Stimulated activated CD8-positive, alpha-beta memory T cell treated with anti-CD3 and anti-CD28 coated beads, Interleukin-12 subunit alpha, Interleukin-12 subunit beta, amount 100 ng/mL, for 24 hours (primary cell): ENCODE measurements around the gene AP1M1.
"Not testable (repeated sequence)": the region's sequence is repeated elsewhere in the genome, so short reads cannot be mapped to it uniquely, and the experiment has no call there.

Experiments
- DNase-seq: peaks from one replicate; pipeline ENCODE4 v3.0.0-alpha.2; 2020; ENCODE audit errors: extremely low read depth

AP1M1 gene

DNA sequence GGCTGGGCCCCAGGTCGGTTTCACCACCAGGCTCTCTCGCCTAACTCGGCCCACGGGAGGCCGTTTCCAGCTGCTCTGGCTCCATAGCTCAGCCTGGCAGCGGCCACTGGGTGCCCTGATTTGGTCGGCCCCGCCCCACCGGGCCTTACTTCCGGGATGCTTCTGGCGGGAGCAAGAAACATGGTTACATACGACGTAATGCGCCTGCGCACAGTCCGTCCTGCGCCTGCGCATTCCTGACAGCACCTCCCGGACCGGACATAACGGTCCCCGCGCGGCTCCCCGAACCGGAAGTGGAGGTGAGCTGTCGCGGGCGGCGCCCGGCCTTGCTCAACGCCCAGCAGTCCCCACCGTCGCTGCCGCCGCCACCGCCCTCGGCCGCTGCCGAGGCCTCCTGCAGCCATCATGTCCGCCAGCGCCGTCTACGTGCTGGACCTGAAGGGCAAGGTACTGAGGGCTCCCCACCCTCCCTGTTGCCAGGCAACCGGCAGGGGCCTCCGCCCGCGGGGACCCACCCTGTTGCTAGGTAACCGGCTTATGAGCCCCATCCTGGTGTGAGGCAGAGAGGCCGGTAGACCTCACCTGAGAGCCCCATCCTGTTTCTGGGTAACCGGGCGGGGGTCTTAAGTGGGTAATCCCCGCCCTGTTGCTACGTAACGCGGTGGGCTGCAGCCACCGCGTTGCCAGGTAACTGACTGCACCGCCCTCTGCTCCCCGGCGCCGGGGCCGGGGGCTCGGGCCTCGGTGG is at the start of gene AP1M1:
TSS of gene AP1M1 (plus strand) at position 290 of the 748 bp plus-strand sequence. CDS start at position 406, 116 bp downstream.
- peak; percentile 94 for DNase-seq

DNA sequence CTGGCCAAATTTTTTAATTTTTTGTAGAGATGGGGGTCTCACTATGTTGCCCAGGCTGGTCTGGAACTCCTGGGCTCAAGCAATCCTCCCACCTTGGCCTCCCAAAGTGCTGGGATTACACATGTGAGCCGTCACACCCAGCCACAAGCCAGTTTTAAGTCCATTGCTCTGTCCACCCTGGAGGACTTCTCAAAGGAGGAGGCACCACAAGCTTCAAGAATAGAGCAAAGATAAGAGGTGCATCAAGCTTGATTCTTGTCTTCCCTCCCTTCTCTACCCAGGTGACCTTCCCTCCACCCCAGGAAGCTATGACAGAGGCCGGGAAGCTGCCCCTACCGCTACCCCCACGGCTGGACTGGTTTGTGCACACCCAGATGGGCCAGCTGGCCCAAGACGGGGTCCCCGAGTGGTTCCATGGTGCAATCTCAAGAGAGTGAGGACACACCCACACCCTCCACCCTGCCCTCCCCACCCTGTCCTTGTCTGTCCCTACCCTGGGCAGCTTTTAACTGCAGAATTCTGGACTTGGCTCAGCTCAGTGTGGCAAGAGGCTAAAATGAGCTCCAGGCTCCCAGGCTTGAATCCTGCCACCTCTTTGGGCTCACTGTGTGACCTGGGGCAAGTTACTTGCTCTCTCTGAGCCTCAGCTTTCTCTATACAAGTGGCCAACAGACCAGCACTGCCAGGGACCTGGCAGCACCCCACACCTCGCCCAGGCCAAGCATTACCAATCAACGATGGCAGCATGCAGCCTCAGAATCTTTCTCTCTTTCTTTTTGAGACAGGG is 49.1 kb upstream of the AP1M1 start:
- DNase-seq = no peak

DNA sequence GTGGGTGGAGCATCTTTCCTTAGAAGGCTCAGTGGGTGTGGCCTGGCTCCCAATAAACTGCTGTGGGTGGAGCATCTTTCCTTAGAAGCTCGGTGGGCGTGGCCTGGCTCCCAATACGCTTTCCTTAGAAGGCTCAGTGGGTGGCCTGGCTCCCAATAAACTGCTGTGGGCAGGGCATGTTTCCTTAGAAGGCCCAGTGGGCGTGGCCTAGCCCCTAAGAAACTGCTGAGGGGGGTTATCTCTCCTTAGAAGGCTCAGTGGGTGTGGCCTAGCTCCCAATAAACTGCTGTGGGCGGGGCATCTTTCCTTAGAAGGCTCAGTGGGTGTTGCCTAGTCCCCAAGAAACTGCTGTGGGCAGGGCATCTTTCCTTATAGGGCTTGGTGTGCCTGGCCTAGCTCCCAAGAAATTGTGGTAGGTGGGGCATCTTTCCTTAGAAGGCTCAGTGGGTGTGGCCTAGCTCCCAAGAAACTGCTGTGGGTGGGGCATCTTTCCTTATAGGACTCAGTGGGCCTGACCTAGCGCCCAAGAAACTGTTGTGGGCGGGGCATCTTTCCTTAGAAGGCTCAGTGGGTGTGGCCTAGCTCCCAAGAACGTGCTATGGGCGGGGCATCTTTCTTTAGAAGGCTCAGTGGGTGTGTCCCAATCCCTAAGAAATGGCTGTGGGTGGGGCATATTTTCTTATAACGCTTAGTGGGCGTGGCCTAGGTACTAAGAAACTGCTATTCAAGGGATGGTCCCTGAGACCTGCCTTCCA is 44.0 kb upstream of the AP1M1 start:
- DNase-seq = no peak

DNA sequence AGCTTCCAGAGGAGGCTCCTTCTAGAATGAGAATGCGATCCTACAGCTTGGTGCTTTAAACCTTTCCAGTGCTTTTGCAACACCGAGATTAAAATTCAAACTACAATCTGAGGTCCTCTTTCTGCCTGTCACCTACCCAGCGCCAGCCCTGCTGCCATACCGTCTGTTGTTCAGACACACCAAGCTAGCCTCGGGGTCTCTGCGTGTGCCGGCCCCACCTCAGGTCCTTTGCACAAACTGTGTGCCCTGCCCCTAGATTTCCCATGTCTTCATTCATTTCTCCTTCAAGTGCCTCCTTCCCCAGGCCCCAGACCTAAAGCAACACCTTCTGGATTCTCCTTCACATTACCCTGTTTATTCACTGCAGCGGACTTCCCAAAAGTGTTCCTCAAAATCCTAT is 43.2 kb upstream of the AP1M1 start:
- no peak for DNase-seq

DNA sequence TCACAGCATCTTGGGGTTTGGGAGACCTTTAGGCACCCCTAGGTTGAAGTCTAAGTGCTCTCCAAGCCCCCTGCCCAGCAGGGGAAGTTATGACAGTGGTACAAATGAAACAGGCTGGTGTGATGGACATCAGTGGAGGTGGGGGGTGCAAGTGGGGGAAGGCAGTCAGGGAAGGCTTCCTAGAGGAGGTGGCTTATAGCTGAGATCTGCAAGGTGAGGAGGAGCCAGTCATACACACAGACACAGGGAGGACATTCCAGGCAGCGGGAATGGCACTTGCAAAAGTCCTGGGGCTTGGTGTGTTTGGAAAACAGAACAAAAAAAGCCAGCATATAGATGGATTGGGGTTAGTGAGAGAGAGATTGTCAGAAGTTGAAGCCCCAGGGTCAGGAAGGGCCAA is 42.6 kb upstream of the AP1M1 start:
- DNase-seq = no peak

DNA sequence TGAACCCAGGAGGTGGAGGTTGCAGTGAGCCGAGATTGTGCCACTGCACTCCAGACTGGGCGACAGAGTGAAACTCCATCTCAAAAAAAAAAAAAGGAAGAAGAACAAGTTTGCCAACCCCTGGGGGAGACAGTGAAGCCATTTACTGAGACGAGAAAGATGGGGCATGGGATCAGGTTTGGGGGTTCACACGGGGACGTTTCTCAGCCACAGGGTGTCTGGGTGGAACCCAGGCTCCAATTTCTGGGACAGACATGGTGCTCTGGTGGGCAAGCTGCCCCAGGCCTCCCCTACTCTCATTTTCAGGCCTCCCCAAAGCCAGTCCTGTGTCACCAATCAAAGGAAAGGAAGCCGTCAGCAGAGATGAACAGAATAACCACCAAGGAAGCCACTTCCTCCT is 40.8 kb upstream of the AP1M1 start:
- DNase-seq = no peak

DNA sequence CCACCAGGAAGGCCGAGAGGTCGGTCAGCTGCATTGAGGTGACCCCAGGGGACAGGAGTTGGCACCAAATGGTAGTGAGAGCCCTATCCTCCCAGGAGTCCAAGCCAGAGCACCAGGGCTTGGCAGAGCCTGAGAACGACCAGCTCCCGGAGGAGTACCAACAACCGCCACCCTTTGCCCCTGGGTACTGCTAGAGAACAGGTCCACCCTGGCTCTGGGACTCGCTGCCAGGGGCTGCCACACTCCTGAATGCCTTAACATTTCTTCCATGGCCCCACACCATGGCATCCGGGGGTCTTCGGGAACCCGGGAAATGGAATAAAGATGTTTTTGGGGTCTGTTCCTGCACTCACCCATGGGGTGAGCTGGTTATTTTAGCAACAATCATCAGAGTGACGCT is 40.1 kb upstream of the AP1M1 start:
- no peak for DNase-seq

DNA sequence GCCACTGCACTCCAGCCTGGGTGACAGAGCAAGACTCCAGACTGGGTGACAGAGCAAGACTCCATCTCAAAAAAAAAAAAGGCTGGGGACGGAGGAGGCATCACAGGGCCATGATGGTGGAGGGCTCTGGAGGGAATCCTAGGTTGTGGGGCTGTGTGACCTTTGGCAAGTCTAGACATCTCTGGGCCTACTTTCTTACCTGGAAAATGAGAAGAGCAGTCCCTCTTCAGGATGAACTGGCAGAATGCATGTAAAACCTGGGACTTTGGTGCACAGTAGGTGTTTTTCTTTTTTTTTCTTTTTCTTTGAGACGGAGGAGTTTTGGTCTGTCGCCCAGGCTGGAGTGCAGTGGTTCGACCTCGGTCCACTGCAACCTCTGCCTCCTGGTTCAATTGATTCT is 38.1 kb upstream of the AP1M1 start:
- DNase-seq = no peak

DNA sequence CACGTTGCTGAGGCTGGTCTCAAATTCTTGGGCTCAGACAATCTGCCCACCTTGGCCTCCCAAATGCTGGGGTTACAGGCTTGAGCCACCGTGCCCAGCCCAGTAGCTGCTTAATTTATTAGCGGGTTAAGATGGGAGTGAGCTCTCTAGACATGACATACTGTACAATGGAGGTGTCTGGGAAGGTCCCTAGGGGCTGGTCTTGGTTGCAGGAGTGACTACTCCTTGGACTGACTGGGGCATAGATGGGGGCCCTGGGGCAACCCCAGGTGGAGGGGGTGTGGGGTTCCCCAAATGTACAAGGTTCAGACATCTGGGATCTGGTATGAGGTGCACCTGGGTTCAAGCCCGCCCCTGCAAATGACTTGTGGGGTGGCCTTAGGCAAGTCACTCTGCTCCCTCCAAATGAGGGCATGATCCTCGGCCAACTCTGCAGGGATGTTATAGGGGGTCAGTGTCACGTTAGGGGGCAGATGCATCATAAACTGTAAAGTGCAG is 37.2 kb upstream of the AP1M1 start:
- no peak for DNase-seq

DNA sequence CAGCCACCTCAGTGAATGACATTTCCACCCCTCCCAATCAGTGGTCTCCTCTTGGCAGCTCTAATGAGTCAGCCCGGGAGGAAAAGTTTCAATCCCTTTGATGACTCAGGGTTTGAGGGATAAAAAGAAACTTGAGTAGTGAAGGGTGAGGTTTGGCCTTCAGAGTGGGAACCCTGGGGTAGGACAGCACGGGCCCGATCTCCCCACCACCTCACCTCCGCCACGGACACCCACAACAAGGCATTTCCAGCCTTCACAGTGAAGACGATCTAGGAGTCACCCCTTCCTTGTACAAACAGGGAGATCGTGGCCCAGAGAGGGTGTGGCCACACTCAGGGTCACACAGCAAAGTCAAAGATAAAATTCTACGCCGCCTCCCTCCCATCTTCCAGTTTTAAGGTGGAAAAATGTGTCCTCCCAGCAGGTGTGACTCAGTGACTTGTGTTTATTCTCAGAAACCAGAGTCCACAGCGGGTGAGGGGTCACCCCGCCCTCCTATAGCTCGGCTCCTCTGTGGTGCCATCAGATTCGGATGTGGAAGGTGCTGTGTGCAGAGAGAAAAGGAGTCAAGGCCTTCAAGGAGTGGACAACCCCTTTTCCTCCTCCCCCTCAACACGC is 36.7 kb upstream of the AP1M1 start:
- DNase-seq = peak; percentile 14

DNA sequence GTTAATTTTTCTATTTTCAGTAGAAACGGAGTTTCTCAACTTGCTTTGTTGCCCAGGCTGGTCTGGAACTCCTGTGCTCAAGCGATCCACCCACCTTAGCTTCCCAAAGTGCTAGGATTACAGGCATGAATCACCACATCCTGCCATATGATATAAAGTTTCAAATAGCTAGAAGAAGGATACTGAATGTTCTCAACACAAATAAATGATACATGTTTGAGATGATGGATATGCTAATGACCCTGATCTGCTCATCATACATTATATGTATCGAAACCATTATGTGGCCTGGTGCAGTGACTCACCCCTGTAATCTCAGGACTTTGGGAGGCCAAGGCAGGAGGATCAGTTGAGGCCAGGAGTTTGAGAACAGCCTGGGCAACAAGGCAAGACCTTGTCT is 35.9 kb upstream of the AP1M1 start:
- no peak for DNase-seq

DNA sequence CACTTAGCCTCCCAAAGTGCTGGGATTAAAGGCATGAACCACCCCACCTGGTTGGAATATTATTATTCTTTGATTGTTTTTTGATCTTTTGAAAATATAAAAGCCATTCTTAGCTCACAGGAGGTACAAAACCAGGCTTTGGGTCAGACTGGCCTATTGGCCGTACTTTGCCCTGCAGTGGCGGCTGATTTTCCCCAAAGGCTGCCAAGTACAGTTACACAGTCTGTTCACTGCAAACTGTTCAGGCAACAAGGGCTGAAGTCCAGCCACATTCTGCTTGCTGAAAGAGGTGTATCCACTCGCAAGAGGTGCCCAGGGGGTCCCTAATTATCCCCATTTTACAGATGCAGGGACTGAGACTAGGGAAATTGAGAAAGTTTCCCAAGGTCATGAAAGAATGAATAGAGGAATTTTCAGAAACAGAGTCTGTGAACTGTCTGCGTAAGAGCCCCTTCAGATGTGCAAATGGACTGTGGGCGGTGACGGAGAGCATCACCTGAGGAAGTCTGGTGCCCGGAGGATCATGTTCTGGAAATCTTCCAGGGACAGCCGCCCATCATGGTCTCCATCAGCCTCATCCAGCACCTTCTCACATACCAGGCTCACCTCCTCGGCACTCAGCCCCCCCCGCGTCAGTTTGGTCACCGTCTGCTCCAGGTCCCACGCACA is 33.4 kb upstream of the AP1M1 start:
- DNase-seq = no peak

DNA sequence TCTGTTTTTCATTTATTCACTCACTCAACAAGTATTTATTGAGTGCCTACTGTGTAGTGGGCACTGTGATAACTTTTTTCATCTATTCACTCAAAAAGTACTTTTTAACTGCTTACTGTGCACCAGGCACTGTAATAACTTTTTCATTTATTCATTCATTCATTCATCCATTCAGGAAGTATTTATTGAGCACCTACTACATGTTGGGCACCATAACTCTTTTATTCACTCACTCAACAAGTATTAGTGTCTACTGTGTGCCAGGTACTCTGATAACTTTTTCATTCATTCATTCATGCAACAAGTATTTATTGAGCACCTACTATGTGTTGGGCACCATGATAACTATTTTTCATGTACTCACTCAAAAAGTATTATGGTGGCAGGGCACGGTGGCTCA is 31.3 kb upstream of the AP1M1 start:
- DNase-seq = no peak

DNA sequence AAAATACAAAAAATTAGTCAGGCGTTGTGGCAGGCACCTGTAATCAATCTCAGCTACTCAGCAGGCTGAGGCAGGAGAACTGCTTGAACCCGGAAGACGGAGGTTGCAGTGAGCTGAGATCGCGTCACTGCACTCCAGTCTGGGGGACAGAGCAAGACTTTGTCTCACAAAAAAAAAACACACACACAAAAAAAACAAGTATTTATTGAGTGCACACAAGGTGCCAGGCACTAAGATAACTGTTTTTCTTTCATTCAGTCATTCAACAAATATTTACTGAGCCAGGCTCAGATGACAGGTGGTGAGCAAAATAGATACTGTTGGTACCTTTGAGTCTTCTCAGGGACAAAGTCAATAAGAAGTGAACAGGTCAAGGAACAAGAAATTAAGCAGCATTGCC is 30.7 kb upstream of the AP1M1 start:
- no peak for DNase-seq

DNA sequence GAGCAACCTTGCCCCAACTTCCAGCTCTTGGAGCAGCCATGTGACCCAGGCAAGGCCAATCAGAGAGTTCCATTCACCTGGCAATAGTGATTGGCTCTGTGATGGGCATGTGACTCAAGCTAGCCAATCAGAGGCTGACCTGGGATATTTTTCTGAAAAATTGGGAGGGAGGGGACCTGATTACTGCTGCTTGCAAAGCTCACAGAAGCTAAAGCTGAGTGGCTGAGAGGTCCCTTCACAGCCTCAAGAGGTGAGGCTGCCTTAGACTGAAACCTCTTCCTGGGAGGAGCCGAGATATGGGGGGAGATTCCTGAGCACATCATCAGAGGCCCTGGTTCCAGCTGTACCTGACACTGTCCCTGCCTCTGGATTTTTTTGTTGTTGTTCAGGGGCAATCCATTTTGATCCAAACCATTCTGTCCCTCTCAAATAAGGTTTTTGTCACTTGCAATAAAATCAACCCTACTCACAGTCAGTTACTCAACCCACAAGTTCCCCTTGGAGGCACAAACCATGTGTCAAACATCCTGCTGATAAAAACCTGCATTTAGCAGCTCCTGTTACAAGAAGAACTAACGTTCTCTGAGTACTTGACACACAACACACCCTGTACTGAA is 29.1 kb upstream of the AP1M1 start:
- DNase-seq = no peak

DNA sequence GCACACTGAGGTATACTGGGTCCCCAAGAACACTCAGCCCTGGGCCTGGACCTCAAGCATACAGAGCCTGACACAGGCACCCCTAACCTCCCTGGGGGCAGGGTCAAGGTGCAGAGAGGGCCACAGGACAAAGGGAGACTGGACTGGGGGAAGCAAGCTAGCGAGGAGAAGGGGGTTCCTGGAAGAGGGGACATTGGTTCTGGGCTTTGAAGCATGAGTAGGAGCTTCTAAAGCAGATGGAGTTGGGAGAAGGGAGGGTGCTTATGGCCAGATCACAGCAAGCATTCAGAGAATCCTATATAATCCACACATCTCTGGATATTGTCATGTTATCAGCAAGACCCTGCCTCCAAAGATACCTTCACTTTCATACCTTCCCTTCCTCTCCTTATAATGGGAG is 27.6 kb upstream of the AP1M1 start:
- DNase-seq = no peak

DNA sequence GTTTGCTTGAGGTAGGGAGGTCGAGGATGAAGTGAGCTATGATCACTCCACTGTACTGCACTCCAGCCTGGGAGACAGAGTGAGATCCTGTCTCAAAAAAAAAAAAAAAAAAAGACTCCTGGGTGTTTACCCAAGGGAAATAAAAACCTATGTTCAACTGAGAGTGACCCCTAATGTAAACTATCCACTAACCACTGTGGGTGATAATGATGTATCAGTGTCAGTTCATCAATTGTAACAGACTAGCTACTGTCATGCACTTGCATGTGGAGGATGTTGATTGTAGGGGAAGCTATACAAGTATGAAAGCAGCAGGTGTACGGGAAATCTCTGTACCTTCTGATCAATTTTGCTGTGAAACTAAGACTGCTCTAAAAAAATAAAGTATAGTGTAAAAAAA is 21.8 kb upstream of the AP1M1 start:
- no peak for DNase-seq

DNA sequence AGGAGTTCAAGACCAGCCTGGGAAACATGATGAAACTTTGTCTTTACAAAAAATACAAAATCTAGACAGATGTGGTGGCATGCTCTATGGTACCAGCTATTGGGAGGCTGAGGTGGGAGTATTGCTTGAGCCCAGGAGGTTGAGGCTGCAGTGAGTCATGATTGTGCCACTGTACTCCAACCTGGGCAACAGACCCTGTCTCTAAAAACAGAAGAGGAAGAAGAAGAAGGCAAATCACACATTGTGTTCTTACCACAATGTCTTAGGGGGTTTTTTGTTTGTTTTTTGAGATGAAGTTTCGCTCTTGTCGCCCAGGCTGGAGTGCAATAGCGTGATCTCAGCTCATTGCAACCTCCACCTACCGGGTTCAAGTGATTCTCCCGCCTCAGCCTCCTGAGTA is 18.8 kb upstream of the AP1M1 start:
- DNase-seq = not testable (repeated sequence)

DNA sequence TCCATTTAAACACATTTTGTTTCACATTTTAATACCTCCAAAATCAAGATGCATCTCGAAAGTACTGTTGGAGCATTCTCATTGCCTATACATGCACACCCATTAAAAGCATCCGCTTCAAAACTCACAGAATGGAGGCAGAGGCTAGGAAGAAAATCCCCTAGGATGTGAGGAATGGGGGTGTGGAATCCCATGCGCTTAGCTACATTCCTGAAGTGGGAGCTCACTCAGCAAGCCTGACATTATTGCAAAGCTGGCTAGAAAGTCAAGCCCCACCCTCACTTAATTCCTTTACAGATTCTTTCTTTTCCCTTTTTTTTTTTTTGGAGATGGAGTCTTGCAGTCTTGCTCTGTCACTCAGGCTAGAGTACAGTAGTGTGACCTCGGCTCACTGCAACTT is 17.1 kb upstream of the AP1M1 start:
- DNase-seq = no peak

DNA sequence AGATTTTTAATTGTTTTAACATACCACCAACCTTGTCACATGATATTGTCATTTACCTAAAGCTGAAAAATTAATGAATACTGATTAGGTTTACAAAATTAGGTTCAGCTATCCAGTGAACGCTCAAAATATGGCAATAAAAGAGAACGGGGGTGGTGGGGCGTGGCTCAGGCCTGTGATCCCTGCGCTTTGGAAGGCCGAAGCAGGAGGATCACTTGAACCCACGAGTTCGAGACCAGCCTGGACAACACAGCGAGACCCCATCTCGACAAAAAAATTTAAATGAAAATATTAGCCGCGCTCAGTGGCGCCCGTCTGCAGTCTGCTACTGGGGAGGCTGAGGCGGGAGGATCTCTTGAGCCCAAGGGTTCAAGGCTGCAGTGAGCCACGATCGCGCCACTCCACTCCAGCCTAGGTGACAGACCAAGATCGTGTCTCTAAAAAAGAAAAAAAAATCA is 13.0 kb upstream of the AP1M1 start:
- no peak for DNase-seq
